Measurements from ENCODE around the gene C1QBP.

GRCh38 chr17:5472511-5472910 lies 33.6 kb upstream of the C1QBP start:
- TF ChIP-seq CTCF (IDR thresholded peaks at IDR 0.05) (no peak), POLR2A (IDR thresholded peaks at IDR 0.05) (no peak)
